HPDE6-E6E7 (cell line): ENCODE measurements around the gene OR10H2.
"Not testable (repeated sequence)": the region's sequence is repeated elsewhere in the genome, so short reads cannot be mapped to it uniquely, and the experiment has no call there.

ENCODE experiments used
- DNase-seq: peaks from one replicate; pipeline ENCODE4 v3.0.0; 2011; ENCODE audit warnings: missing footprints; ENCODE audit errors: extremely low spot score

The OR10H2 gene, protein sequence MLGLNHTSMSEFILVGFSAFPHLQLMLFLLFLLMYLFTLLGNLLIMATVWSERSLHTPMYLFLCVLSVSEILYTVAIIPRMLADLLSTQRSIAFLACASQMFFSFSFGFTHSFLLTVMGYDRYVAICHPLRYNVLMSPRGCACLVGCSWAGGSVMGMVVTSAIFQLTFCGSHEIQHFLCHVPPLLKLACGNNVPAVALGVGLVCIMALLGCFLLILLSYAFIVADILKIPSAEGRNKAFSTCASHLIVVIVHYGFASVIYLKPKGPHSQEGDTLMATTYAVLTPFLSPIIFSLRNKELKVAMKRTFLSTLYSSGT

DNA sequence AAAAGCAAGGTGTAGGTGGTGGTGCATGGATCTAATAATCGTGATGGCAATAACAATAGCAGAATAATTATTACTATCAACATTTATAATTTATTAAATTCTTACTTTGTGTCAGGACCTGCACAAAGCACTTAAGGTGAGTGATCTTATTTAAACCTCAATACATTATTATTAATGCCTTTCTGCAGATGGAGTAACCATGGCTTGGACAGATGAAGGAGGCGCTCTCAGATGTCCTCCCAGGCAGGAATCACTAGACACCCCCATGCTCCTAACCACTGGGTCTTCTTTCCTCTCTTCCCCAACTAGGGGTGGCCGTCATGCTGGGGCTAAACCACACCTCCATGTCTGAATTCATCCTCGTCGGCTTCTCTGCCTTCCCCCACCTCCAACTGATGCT is at the start of gene OR10H2:
TSS of gene OR10H2 (plus strand) at position 301 of the 400 bp plus-strand sequence. CDS start at position 321, 20 bp downstream.
- DNase-seq = no peak

DNA sequence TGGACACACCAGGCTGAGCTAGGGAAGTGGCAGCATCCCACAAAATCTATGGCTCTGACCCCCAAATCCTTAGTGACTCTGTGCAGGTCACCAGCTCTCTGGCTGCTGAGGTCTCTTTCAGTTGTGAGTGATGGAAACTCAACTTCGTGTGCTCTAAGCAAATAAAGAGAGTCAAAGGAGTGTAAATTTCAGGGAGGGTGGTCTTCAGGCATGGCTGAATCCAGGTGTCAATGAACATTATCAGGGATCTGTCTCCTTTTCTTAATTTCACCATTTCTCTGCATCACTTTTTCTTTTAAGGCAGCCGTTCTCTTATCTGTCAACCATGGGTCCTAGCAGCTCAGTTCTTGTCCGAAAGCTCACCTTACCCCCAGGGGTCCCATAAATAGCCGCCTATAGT is 48.7 kb upstream of the OR10H2 start:
- no peak for DNase-seq

DNA sequence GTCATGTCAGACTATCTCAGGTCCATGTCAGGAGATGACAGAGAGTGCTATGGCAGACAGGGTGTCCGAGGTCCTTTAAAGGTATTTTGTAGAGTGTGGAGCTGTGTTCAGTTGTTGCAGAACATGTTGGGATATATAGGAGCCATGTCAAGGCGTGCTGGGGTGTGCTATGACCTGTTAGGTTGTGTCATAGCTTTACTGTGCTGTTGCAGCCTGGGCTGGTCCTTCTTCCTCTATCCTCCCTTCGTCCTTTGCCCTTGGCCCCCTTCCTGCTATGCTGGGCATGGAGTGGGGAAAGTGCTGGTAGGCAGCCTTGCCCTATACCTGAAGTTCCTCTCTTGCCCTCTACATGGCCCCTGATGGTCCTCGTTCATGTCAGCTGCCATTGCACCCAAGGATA is 48.0 kb upstream of the OR10H2 start:
- DNase-seq = not testable (repeated sequence)

DNA sequence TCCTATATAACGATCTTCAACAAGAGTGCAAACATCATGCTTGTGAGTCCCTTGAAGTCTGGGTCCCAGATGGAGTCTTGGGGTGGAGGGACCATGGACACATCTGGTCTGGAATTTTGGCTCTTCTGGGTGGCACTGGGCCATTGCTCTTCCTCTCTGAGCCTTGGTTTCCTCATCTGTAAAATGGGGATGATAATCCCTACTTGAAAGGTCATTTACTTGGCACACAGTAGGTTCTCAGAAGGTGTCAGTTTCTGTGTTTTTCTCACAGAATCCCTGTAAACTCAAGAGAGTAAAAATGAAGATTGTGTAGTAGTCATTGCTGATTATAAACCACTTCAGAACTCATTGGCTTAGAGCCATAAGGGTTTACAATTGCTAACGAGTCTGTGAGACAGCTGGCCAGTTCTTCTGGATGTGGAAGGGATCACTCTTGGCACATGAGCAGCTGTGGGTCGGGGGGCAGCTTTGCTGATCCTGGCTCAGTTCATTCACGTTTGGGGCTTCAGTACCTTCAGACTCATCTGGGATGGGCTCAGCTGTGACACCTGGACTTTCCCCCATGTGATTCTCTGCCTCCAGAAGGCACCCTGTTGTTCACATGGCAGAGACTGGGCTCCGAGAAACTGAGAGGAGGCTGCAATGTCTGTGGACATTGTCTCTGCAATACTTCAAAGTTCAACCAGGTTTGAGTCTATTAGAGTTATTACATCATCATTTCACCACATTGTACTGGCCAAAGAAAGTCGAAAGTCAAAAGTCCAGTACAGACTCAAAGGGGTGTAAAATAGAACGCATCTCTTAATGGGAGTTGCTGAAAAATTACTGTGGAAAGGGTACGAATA is 47.1 kb upstream of the OR10H2 start:
- DNase-seq = no peak

DNA sequence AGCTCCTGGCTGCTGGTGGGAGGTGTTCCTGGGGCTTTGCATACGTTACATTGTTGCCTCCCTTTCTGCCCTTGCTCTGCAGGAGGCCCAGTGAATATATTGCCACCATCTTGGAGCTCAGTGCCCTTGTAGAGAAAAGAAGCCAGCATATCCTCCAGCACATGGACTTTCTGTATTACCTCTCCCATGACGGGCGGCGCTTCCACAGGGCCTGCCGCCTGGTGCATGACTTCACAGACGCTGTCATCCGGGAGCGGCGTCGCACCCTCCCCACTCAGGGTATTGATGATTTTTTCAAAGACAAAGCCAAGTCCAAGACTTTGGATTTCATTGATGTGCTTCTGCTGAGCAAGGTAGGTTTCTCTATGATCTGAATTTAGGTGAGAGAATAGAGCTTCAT is 44.4 kb upstream of the OR10H2 start:
- no peak for DNase-seq

DNA sequence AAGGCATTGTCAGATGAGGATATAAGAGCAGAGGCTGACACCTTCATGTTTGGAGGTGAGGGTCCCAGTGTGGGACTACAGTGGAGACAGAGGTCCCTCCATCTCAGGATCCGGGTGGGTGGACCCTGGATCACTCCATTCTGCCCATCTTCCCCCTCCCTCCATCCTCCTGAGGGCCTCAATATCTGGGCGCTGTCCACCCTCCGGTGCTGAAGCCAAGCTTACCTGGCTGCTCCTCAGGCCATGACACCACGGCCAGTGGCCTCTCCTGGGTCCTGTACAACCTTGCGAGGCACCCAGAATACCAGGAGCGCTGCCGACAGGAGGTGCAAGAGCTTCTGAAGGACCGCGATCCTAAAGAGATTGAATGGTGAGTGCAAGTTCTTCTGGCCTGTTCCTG is 43.0 kb upstream of the OR10H2 start:
- DNase-seq = no peak

DNA sequence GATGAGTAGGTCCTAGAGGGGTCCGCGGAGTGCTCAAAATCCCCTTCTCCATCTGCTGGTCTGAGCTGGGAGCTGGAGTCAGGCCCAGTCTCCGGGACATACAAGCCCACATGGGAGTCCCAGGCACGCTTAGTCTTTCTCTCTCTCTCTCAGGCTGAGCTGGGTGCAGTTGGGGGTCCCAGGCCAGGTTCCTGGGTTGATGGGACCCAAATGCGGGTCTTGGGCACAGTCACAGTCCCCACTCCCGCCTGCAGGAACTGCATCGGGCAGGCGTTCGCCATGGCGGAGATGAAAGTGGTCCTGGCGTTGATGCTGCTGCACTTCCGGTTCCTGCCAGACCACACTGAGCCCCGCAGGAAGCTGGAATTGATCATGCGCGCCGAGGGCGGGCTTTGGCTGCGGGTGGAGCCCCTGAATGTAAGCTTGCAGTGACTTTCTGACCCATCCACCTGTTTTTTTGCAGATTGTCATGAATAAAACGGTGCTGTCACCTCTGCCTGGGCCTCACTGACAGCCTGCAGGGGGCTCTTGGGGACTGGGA is 31.1 kb upstream of the OR10H2 start:
- no peak for DNase-seq

DNA sequence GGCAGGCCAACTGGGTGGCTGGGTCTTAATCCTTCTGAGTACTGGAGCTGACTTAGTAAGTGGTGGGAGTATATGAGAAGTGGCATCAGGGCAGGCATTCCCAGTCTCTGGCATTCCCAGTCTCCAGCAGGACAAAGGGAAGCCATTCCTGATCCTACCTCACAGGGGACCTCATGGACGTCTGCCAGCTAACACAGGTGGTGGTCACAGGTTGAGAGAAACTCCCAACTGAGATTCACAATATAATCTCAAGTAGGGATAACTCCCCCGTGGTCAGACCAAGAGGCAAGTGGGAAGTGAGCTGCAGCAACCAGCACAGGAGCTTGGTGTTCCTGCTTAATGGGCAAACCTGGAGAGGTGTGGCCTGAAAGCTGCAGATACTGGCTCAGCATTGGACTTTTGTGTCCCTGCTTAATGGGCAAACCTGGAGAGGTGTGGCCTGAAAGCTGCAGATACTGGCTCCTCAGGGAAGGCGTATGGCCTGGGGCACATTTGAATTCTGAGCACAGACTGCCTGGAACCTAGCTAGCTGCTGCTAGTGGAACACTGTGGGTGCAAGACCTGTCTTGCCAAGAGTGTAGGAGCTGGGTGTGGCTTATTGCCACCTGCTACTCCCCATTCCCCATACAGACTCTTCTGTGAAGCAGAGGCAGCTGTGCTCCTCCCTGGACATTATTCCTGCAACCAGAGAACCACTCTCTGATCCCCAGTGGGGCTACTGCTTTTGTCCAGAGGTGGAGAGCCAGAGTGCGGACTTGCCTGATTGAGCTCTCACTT is 25.9 kb upstream of the OR10H2 start:
- no peak for DNase-seq

DNA sequence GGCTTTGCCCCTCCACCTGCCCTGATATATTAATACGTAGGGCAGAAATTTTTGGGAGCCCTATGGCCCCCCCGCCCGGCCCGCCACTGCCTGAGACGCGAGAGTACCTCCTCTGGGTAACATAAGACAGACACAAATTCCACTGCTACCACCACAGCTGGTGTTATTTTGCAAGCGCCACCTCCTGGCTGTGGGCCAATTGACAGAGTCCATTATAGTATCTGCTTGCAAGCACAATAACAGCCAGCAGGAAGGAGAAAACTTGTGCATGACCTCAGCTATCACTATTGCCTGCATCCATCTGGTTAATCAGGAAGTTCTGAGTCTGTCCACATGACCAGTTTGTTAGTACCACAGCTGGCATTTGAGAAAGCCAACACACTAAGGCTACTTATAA is 25.3 kb upstream of the OR10H2 start:
- DNase-seq = no peak

DNA sequence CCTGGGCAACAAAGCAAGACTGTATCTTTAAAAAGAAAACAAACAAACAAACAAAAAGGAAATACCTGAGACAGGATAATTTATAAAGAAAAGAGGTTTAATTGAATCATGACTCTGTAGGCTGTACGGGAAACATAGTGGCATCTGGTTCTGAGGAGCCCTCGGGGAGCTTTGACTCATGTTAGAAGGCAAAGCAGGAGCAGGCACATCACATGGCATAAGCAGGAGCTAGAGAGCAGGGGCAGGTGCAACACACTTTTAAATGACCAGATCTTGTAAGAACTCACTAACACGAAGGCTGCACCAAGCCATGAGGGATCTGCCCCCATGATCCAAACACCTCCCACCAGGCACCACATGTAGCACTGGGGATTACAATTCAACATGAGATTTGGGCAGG is 13.2 kb upstream of the OR10H2 start:
- no peak for DNase-seq

DNA sequence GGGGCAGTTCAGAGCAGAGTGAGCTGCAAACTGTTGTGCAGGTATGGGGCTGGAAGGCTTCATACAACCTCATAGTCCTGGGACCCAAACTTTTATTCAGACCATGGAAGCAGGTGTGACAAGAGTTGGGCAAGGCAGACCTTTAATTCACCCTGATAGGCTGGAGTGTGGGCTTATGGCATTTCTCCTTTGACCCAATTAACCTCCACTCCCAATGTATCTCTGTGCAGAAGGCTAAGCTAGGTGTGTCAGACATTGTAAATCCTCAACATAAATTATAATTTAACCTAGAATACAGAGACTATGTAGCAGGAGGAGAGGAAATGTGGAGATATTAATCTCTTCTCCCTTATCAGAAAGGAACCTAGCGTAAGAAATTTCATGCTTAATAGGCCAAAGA is 12.2 kb upstream of the OR10H2 start:
- no peak for DNase-seq

DNA sequence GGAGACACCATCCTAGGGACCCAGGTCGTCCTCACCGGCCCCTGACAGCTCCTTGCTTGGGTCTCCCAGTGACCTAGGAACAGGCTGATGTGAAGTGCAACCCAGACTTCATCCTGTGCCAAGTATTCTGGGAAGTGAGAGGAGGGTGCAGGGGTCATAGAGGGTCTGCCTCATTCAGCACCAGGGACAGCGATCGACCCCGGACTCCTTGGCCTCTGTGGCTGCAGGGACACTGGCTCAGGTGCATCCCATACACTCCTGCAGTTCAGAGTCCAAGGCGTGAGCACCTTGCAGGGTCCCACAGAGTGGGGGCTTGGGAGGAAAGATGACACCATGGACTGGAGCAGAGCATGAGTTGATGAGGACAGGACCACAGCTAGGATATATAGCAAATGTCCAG is 10.0 kb upstream of the OR10H2 start:
- no peak for DNase-seq

DNA sequence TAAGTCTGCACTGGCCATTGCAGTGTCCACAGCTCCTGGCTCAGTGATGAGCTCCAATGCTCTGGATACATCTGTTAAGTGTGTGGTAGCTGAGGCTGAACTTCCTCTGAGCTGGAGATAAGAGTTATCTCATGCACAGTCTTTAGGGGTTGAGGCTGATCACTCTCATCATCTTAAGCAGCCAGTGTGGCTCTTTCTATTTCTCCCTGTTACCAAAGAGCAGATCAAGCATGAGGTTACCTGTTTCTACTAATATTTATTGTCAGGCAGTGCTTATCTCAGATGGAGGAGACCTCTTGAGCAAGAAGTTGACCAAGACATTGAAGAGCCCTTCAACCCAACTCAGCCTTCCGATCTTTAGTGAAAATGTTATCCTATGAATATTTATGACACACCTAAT is 6.6 kb upstream of the OR10H2 start:
- DNase-seq = no peak

DNA sequence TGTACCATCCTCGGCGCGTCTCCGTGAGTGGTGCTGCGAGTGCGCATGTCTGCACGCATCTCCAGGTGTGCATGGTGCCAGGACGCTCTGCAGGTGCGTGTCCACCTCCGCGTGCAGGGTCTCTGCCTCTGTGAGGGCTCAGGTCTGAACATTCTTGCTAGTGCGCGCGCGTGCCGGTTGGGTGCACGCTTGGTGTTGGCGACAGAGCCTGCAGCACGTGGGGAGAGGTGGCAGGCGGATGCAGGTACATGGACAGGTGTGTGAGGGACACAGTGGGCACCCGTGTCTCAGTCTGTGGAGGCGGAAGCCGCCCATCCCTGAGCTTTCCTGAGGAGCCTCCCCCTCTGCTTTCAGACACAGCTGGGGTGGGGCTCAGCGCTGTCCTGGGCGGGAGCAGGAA is 4.9 kb upstream of the OR10H2 start:
- no peak for DNase-seq

DNA sequence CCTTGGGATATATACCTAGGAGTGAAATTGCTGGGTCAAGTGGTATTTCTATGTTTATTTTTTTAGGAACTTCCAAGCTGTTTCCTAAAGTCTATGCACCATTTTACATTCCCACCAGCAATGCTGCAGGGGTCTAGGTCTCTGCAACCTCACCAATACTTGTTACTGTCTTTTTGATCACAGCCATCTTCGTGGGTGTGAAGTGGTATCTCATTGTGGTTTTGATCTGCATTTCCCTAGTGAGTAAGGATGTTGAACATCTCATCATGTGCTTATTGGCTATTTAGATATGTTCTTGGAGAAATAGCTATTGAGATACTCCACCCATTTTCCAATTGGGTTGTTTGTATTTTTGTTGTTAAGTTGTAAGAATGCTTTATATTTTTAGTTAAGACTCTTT is 2.7 kb downstream of the OR10H2 start:
- no peak for DNase-seq

DNA sequence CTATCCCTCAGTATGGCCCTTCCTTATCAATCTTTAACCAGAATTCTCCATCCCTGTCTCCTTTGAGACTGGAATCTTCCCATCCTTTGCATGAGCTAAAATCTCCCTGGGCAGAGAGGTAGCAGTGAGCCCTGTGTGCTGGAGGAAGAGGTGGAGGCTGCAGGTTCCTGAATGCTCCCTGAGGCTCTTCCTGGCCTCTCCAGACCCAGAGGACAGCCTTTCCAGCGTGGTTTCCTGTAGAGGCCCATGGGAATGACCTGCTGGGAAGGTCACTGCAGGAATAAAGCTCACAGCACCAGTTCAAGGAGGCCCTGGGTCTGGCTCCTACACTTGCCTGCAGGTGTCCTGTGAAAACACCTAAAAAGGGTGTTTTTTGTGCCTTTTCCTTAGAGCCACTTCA is 4.6 kb downstream of the OR10H2 start:
- DNase-seq = no peak

DNA sequence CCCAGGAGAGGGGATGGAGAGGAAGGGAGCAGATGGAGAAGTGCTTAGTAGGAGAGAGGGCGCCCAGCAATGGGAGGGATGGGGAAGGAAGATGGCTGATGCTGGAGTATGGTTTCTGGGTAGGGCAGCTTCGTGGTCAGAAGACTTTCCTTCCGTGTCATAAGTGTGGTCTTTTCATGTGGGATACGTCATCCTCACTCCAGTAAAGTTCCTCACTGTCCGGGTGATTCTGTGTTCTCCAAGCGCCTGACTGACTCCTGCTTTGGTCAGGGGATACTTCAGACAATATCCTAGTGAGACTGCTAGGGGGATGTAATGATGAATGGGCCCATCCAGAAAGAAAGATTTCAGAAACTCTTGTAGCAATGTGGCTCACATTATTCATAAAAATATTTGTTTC is 6.1 kb downstream of the OR10H2 start:
- DNase-seq = no peak

DNA sequence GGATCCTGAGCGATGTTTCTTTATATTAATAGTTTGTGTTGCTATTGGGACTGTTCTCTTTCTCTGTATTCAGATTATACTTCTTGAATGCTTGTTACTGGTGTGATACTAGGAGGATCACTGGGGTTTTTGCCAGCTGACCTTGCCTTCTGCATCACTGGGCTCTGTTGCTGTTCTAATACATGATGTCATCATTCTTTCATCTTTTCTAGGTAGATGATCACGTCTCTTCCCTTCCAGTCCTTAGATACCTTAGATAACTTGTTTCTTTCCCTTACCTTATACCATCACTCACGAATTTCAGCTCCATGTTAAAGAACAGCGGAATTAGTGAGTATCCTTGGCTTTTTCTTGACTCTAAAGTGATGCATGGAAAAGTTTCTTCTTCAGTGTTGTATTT is 9.9 kb downstream of the OR10H2 start, which contains the start of gene OR10H3:
TSS of gene OR10H3 (plus strand) at position 264 of the 400 bp plus-strand sequence. CDS start 3,408 bp downstream, outside the sequence.
- DNase-seq = no peak

DNA sequence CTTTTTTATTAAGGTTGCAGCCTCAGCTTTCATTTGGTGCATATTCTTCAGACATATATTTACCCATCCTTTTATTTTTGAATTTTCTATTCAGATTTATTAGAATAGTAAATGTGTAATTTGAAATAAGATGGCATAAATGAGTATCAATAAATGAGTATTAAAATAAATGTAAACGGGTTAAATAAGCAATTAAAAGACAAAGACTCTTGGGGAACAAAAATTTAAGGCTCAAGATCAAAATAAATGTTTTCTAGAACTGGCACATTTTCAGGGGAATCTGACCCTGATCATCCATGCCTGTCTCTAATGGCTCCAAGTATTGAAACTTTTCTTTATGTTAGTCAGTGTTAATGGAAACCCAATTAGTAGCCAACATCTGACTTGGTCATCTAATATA is 13.0 kb downstream of the OR10H2 start:
- no peak for DNase-seq

DNA sequence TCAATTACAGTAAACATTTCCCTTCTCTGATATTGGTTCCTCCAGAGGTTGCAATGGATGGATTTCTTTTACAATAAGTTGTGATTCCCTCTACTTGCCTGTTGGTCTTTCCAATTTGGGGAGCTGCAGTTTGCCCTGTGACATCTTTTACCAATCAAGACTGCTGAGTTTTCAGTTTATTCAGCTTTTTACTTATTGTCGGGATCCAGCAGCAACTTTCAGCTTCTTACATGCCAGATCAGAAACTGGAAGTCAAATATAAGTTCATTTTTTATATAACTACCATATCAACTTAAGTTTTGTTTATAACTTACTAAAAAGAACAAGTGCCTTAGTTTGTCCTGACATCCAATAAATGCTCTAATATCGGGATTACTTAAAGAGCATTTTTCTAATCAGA is 20.4 kb downstream of the OR10H2 start:
- DNase-seq = no peak

DNA sequence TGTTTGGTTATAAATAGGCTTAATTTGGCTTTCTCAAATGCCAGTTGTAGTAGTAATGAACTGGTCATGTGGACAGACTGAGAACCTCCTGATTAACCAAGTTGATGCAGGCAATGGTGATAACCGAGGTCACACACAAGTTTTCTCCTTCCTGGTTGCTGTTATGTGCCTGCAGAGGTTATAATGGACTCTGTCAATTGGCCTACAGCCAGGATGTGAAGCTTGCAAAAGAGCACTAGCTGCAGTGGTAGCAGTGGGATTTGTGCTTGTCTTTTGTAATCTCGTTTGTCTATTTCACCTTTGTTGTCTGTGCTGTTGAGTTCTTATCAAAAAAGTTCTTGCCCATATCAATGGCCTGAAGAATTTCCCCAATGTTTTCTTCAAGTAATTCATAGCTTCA is 30.6 kb downstream of the OR10H2 start:
- no peak for DNase-seq

DNA sequence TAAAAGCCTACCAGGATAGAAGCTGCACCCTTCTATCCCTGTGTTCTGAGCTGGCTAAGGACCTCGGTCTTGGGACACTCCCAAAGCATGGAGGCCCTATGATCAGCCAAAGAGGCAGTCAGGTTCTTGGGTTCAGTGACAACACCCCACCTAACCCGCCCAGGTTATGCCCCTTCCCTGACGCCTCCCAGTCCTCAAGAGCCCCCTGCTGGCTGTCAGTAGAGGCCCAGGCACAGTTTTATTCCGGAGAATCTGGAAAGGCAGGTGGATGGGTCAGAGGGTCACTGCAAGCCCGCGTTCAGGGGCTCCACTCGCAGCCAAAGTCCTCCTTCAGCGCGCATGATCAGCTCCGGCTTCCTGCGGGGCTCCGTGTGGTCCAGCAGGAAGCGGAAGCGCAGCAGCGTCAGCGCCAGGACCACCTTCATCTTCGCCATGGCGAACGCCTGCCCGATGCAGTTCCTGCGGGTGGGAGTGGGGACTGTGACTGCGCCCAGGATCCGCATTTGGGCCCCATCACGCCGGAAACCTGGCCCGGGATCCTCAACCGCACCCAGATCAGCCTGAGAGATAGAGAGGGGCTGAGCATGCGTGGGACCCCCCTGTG is 32.2 kb downstream of the OR10H2 start:
- no peak for DNase-seq
